Heart left ventricle (tissue), 13 donors: ENCODE measurements around the gene FAAP20.

Experiments
- POLR2A ChIP-seq, 2 donors: fragments of 450-650 bp; IDR thresholded peaks; one replicate each; pipeline ENCODE4 v1.6.1; 2017; ENCODE audit warnings: antibody characterized with exemption in 2 of 2, mild to moderate bottlenecking in 2 of 2, moderate library complexity in 2 of 2
- TF ChIP-seq, protein P1 (sequence below), 12 donors: fragments of 200-600 bp; sonication (generic) in 4 of 12; IDR thresholded peaks; one replicate each; pipeline versions ENCODE4 v1.5.0 to v1.8.0; 2018 to 2022; ENCODE audit warnings: antibody characterized with exemption in 12 of 12, mild to moderate bottlenecking in 5 of 12
- donor health status: ischemic (EF 13 %, LVEDD 7.1; RV severe dilation, severe dysfunction).
- donor health status: DM: no; HTN: yes; CAD: no.
- donor health status: DM: no; HTN: no; CAD: no.
- donor health status: ischemic (EF 25% LVEDD 6.9; RV normal size, moderate dysfunction).
- donor health status: ischemic (EF 25% LVEDD 5.7; RV mildly dilated, moderate dysfunction).
- donor health status: ischemic (EF 35%, LVEDD 5.7; RV mildly dilated, moderate dysfunction).
- donor health status: nonischemic (EF 11% LVEDD 7.7; RV severe dilation, severe dysfunction).
- donor health status: DM: yes; HTN: yes; CAD: no.
- donor health status: PGD.
- donor health status: ischemic (EF 29% LVEDD 5.4; RV normal size, mild dysfunction).
- donor health status: nonischemic (EF 23%, LVEDD 6.1; RV moderate dilation, normal function).

DNA sequence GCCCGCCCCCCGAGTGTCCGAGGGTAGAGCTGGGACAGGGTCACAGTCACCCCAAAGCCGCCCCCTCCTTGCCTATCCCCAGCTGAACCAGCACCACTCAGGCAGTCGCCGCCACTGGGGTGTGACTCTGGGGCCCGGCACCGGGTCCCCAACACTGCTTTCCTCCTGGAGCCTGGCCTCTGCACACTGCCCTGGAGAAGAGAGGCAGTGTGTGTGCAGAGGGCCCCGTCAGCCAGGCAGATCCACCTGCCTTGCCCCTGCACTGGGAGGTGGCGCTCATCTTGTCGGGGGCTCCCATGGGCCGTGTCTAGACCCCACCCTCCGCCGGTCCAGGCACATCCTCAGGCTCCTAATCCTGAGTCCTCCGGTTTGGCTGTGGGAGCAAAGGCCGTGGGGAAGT lies 15.7 kb downstream of the FAAP20 start:
- TF ChIP-seq, protein P1, sequence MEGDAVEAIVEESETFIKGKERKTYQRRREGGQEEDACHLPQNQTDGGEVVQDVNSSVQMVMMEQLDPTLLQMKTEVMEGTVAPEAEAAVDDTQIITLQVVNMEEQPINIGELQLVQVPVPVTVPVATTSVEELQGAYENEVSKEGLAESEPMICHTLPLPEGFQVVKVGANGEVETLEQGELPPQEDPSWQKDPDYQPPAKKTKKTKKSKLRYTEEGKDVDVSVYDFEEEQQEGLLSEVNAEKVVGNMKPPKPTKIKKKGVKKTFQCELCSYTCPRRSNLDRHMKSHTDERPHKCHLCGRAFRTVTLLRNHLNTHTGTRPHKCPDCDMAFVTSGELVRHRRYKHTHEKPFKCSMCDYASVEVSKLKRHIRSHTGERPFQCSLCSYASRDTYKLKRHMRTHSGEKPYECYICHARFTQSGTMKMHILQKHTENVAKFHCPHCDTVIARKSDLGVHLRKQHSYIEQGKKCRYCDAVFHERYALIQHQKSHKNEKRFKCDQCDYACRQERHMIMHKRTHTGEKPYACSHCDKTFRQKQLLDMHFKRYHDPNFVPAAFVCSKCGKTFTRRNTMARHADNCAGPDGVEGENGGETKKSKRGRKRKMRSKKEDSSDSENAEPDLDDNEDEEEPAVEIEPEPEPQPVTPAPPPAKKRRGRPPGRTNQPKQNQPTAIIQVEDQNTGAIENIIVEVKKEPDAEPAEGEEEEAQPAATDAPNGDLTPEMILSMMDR (IDR thresholded peaks at IDR 0.05), result no peak
- no peak for TF ChIP-seq POLR2A (IDR thresholded peaks at IDR 0.05)
